HUES6 (cell line): ENCODE results near the gene MED14.

Experiments used
- H3K27ac ChIP-seq: 2 replicates; pipeline ENCODE4 v1.7.0; 2013; ENCODE audit warnings: low read depth, mild to moderate bottlenecking, low read length, inconsistent platforms
- H3K27me3 ChIP-seq: 2 replicates; pipeline ENCODE4 v1.6.1; 2013; ENCODE audit warnings: low read length; ENCODE audit not compliant: control insufficient read depth, insufficient read depth
- H3K36me3 ChIP-seq: 2 replicates; pipeline ENCODE4 v1.6.1; 2013; ENCODE audit warnings: low read length; ENCODE audit not compliant: control insufficient read depth, insufficient read depth
- H3K4me1 ChIP-seq: 2 replicates; pipeline ENCODE4 v1.6.1; 2013; ENCODE audit warnings: low read length; ENCODE audit not compliant: control insufficient read depth, insufficient read depth
- H3K4me3 ChIP-seq: 2 replicates; pipeline ENCODE4 v1.5.1; 2013; ENCODE audit warnings: low read depth, low read length
- H3K9ac ChIP-seq: one replicate; pipeline ENCODE4 v1.6.1; 2013; ENCODE audit warnings: mild to moderate bottlenecking, low read length
- H3K9me3 ChIP-seq: 2 replicates; pipeline ENCODE4 v1.6.1; 2013; ENCODE audit warnings: low read depth, low read length; ENCODE audit not compliant: control insufficient read depth, insufficient read depth

The MED14 gene

DNA sequence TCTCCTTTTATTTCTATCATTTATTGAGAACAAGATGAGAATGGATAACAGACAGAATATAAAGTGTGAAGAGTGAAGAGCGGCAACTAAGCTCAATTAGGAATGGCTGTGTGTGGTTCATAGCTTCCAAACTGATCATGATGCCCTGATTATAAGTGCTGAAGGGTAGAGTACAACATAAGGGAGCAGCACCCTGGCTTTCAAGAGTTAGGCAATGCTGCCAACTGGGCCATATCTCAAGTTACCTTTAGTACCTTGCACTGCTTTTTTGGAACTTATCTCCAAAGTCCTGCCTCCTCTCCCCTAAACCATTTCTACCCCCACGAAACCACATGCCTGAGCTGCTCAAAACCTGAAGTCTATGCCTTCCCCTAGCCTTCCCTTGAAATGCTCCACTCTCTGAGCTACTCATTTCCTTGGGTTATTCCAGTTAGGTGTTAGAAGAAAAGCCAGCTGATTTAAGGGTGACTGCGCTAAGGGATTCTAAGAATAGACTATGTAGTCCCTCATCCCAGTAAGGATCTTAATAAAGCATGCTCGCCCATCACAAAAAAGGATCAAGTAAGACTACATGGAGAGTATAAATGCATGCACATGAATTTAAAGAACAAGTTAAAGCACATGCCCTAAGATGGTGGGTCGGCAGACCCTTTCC, 29.6 kb downstream of the MED14 start:
- Histone ChIP-seq H3K27ac (no peak overlapping the region), H3K36me3 (peaks cover 88% of the 10 kb centered on the region), H3K27me3 (no peaks in the 10 kb centered on the region), H3K9ac (no peak overlapping the region), H3K4me1 (no peaks in the 10 kb centered on the region), H3K9me3 (no peaks in the 10 kb centered on the region; the same call in 1 of the 2 replicates), H3K4me3 (no peak overlapping the region)

DNA sequence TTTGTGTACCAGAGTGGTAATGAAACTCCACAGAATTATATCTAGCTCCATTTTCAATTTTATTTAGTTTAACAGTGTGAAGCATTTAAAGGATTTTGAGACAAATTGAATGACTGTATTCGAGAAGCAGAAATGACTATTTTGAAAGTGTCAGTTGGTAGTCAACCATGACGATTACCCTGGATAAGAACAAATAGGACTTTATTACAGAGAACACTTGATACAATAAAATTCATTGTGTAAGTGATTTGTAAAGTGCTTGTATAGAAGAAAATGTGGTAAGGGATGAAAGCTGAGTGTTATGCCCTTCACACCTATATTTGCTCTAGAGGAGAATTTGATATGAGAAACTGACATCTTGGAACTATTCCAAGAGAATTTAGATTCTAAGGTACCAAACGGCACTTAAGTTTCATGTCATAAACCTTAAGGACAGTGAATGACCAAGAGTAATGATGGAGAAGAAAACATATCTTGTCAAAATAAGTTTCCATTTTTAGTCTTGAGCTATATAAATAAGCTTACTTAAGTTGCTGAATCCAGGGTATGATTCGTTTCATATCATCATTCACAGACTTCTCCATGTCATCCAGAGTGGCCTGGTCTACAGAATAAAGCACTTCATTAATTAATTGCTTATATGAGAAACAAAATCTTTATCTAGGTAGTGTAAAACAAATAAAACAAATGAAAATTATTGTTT, 34.6 kb downstream of the MED14 start:
- no peaks in the 10 kb centered on the region for H3K4me1 ChIP-seq
- H3K27ac ChIP-seq = no peak overlapping the region
- no peak overlapping the region for H3K9ac ChIP-seq
- H3K36me3 ChIP-seq = peaks cover 84% of the 10 kb centered on the region
- H3K4me3 ChIP-seq = no peak overlapping the region
- no peaks in the 10 kb centered on the region for H3K27me3 ChIP-seq
- H3K9me3 ChIP-seq = peaks cover 7% of the 10 kb centered on the region; the same call in 1 of the 2 replicates

DNA sequence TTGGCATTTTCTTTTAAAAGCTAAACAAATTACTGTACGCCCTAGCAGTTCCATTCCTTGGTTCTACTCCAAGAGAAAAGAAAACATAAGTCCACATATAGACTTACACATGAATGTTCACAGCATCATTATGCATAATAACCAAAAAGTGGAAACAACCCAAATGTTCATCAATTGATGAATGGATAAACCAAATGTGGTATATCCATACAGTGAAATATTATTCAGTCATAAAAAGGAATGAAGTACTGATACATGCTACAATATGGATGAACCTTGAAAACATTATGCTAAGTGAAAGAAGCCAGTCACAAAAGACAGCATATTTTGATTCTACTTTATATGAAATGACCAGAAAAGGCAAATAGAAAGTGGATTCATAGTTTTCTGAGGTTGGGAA, 36.5 kb downstream of the MED14 start:
- H3K27ac ChIP-seq = no peak overlapping the region
- no peaks in the 10 kb centered on the region for H3K27me3 ChIP-seq
- peaks cover 7% of the 10 kb centered on the region; the same call in 1 of the 2 replicates for H3K9me3 ChIP-seq
- H3K36me3 ChIP-seq = peaks cover 87% of the 10 kb centered on the region
- no peak overlapping the region for H3K4me3 ChIP-seq
- H3K4me1 ChIP-seq = no peaks in the 10 kb centered on the region
- H3K9ac ChIP-seq = no peak overlapping the region

DNA sequence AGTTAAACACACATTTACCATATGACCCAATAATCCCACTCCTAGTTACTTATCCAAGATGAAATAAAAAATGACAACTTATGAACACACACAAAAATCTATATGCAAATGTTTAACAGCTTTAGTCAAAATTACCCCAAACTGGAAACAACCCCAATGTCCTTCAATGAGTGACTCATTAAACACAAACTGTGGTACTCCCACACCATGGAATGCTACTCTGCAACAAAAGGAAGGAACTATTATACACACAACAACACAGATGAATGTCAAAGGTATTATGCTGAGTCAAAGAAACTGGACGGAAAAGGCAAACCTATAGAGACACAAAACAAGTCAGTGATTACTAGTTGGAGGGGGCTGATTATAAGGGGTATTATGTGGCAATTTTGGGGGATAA, 40.5 kb downstream of the MED14 start:
- Histone ChIP-seq H3K27ac (no peak overlapping the region), H3K4me3 (no peak overlapping the region), H3K9me3 (peaks cover 11% of the 10 kb centered on the region), H3K9ac (no peak overlapping the region), H3K36me3 (peaks cover 75% of the 10 kb centered on the region), H3K27me3 (no peaks in the 10 kb centered on the region), H3K4me1 (peaks cover 12% of the 10 kb centered on the region)

DNA sequence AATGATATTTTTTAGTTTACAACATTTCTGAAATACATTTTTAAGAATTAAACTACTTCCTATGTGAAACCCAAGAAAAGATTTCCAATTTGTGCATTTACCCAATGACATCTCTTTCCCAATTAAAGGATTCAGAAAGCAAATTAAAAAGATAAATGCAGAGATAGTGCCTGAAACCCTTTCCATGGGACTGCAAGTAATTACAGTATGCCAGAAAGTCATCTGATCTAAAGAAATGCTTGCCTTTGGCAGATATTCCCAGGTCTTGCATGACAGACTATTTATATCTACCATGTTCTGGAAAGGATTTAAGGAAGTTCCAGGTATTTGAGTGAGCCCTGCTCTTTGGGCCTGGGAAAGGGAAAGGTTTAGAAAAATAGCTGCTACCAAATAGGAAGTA, 46.4 kb downstream of the MED14 start:
- Histone ChIP-seq H3K27ac (no peak overlapping the region), H3K4me1 (peaks cover 26% of the 10 kb centered on the region), H3K9ac (no peak overlapping the region), H3K27me3 (no peaks in the 10 kb centered on the region), H3K9me3 (peaks cover 3% of the 10 kb centered on the region; the same call in 1 of the 2 replicates), H3K36me3 (peaks cover 65% of the 10 kb centered on the region), H3K4me3 (no peak overlapping the region)

DNA sequence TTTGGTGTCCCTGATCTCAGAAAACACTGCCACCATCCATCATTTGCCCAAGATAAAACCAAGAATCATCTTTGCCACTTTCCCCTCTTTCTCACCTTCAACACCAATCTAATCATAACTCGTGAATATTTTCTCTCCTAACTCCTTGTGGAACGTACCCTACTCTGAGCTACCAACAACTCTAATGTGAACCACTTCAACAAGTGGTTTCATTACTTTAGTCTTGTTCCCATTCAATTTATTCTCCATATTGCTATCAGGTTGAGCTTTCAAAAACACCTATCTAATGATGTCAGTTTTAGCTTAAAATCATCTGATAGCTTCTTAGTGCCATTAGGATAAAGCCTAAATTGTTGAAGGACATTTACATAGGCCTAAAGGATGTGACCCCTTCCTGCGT, 48.2 kb downstream of the MED14 start:
- Histone ChIP-seq H3K27ac (no peak overlapping the region), H3K36me3 (peaks cover 65% of the 10 kb centered on the region), H3K27me3 (no peaks in the 10 kb centered on the region), H3K9ac (no peak overlapping the region), H3K4me3 (no peak overlapping the region), H3K9me3 (no peaks in the 10 kb centered on the region; the same call in 1 of the 2 replicates), H3K4me1 (peaks cover 26% of the 10 kb centered on the region)

DNA sequence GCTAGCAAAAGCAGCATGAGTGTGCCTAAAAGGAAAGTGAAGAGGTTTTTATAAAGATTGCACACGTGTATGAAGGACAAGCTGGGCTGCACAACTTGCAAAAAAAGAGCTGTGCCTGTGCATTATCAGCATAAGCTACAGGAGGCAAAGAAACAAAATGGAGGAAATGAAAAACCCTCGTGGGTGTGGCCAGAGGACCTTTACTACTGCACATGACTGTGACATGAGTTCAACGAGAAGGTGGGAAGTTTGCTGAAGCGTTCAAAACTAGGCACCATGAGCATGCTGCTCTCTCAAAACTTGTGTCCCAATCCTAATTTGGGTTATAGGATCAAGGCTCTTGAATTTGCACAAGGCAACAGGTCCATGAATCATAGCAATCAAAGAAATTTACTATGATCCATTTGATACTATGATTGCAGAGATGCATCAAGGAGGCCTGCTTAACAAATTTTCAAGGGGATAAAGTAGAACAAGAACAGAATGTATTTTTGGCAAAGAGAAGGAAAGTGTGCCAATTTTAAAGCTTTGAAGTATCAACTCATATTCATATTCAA, 49.9 kb downstream of the MED14 start:
- Histone ChIP-seq H3K27me3 (no peaks in the 10 kb centered on the region), H3K9ac (no peak overlapping the region), H3K4me3 (no peak overlapping the region), H3K9me3 (no peaks in the 10 kb centered on the region; the same call in 1 of the 2 replicates), H3K4me1 (peaks cover 19% of the 10 kb centered on the region), H3K36me3 (peaks cover 75% of the 10 kb centered on the region), H3K27ac (no peak overlapping the region)

DNA sequence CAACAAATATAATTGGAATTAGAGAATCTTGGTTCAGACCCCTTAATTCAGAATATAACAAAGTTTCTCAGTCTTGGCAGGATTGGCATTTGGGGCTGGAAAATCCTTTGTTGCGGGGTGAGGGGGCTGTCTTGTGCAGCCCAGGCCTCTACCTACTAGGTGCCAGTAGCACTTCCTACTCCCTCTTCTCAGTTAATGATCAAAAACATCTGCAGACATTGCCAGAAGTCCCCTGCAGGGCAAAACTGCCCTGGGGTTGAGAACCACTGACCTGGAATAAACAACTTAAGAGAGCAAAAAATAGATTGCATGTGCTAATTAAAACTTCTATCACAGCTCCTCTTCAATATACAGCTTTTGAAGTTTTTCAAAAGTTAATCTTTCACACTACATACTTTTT, 51.2 kb downstream of the MED14 start:
- no peak overlapping the region for H3K4me3 ChIP-seq
- no peak overlapping the region for H3K27ac ChIP-seq
- no peak overlapping the region for H3K9ac ChIP-seq
- H3K9me3 ChIP-seq = no peaks in the 10 kb centered on the region; the same call in 1 of the 2 replicates
- peaks cover 78% of the 10 kb centered on the region for H3K36me3 ChIP-seq
- H3K4me1 ChIP-seq = peaks cover 11% of the 10 kb centered on the region; the same call in 1 of the 2 replicates
- H3K27me3 ChIP-seq = no peaks in the 10 kb centered on the region

DNA sequence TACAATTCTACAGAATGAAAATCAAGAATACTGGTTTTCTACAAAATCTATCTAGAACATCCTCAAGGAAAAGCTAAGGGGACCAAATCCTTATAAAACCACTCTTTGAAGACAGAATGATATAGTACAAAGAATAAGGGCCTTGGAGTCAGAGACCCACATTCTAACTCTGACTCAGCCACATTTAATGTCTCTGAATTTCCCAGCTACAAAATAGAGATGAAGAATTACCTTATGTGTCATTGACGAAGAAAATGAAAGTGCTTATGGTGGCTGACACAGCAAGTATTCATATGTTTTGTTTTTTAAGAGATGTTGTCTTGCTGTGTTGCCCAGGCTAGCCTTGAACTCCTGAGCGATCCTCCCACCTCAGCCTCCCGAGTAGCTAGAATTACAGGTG, 52.1 kb downstream of the MED14 start:
- peaks cover 78% of the 10 kb centered on the region for H3K36me3 ChIP-seq
- H3K9me3 ChIP-seq = no peaks in the 10 kb centered on the region; the same call in 1 of the 2 replicates
- no peaks in the 10 kb centered on the region for H3K27me3 ChIP-seq
- H3K4me1 ChIP-seq = peaks cover 11% of the 10 kb centered on the region; the same call in 1 of the 2 replicates
- no peak overlapping the region for H3K4me3 ChIP-seq
- H3K27ac ChIP-seq = no peak overlapping the region
- H3K9ac ChIP-seq = no peak overlapping the region

DNA sequence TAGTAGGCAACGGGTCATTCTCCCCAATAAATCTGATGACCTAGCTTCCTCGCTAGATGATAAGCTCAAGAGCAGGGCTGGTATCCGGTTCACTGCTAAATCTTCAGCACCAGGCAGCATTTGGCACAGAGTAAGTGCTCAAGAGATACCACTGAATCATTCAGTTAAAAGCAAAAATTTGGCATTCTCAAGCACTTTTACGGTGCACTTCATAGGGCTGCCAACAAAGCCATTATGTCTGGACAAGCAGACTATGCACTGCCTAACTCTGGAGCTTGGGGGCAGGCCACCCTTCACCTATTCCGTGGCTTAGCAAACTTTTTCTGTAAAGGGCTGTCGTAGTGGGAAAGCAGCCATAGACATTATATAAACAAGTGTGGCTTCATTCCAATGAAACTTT, 64.2 kb downstream of the MED14 start:
- Histone ChIP-seq H3K4me3 (no peak overlapping the region), H3K27ac (no peak overlapping the region), H3K9me3 (no peaks in the 10 kb centered on the region; the same call in 1 of the 2 replicates), H3K36me3 (peaks cover 85% of the 10 kb centered on the region), H3K4me1 (no peaks in the 10 kb centered on the region), H3K9ac (no peak overlapping the region), H3K27me3 (no peaks in the 10 kb centered on the region)
